ENCODE results near the gene GSN. TPM values are rescaled to one million over a fixed set of nuclear protein-coding genes. Genes with fewer than 3 reads are reported as not detected.

GSN gene
- total RNA-seq, 1 experiment from 2014 or later: 100 TPM

- H3K27me3 ChIP-seq (replicated peaks; ENCODE audit: control insufficient read depth, insufficient read depth, low read length): no peaks in the 10 kb centered on the region
- Mint-ChIP-seq H3K27ac (ENCODE audit: unreplicated experiment) (no peak overlapping the region), H3K4me1 (ENCODE audit: low read depth, unreplicated experiment) (peaks cover 31% of the 10 kb centered on the region), H3K4me3 (ENCODE audit: unreplicated experiment) (no peak overlapping the region), H3K36me3 (ENCODE audit: insufficient read depth, unreplicated experiment) (peaks cover 6% of the 10 kb centered on the region), H3K27me3 (ENCODE audit: insufficient read depth, unreplicated experiment) (no peaks in the 10 kb centered on the region), H3K9me3 (ENCODE audit: unreplicated experiment) (no peaks in the 10 kb centered on the region)
- CTCF ChIA-PET: interaction anchor here (2.1 to 2.3 kb wide), 3 partner anchors 10 to 65 kb away, joined by 8 to 31 read pairs (median 13); no protein-coding TSS in a partner anchor
- H3K36me3 ChIP-seq (ENCODE audit: control insufficient read depth, insufficient read depth, low read length): no peaks in the 10 kb centered on the region
- no peak for DNase-seq
- no peak overlapping the region for H3K4me3 ChIP-seq (ENCODE audit: low read depth, low read length)
- no peaks in the 10 kb centered on the region for H3K9me3 ChIP-seq
- POLR2A ChIA-PET: no interaction called here
- no TSS peak for BruUV-seq (replicated peaks)
- TF ChIP-seq CTCF (IDR thresholded peaks at IDR 0.05; ENCODE audit: insufficient read depth in 1 of 2, low read depth in 1 of 2, low read length in 1 of 2, severe bottlenecking in 1 of 2, unreplicated experiment in 1 of 2): no peak
- H3K4me1 ChIP-seq: peaks cover 28% of the 10 kb centered on the region
- intact Hi-C loops (cut with micrococcal nuclease; ENCODE audit: unreplicated experiment): no loop called here
These were observed 9.1 kb downstream of the GSN start for GRCh38 chr9:121277026-121277425.

- Mint-ChIP-seq H3K9me3 (ENCODE audit: unreplicated experiment) (no peaks in the 10 kb centered on the region), H3K4me3 (ENCODE audit: unreplicated experiment) (no peak overlapping the region), H3K27ac (ENCODE audit: unreplicated experiment) (no peak overlapping the region), H3K27me3 (ENCODE audit: insufficient read depth, unreplicated experiment) (no peaks in the 10 kb centered on the region), H3K4me1 (ENCODE audit: low read depth, unreplicated experiment) (peaks cover 32% of the 10 kb centered on the region), H3K36me3 (ENCODE audit: insufficient read depth, unreplicated experiment) (peaks cover 6% of the 10 kb centered on the region)
- POLR2A ChIA-PET: interaction anchor here (1.0 to 1.5 kb wide), 2 partner anchors 9 to 10 kb away, joined by 3 to 6 read pairs; no protein-coding TSS in a partner anchor
- no TSS peak for BruUV-seq (replicated peaks)
- H3K4me3 ChIP-seq (ENCODE audit: low read depth, low read length): no peak overlapping the region
- no peaks in the 10 kb centered on the region for H3K27me3 ChIP-seq (replicated peaks; ENCODE audit: control insufficient read depth, insufficient read depth, low read length)
- peaks cover 34% of the 10 kb centered on the region for H3K4me1 ChIP-seq
- CTCF ChIA-PET: interaction anchor here (0.9 to 2.3 kb wide), 9 partner anchors 9 to 107 kb away, joined by 3 to 42 read pairs (median 8); partner anchors contain the start of genes GSN and RAB14
- DNase-seq: no peak
- peaks cover 1% of the 10 kb centered on the region; the same call in 1 of the 2 replicates for H3K36me3 ChIP-seq (ENCODE audit: control insufficient read depth, insufficient read depth, low read length)
- no peak for TF ChIP-seq CTCF (IDR thresholded peaks at IDR 0.05; ENCODE audit: insufficient read depth in 1 of 2, low read depth in 1 of 2, low read length in 1 of 2, severe bottlenecking in 1 of 2, unreplicated experiment in 1 of 2)
- intact Hi-C loops (cut with micrococcal nuclease; ENCODE audit: unreplicated experiment): loop anchor here (1.0 kb wide), 4 partner anchors 10 to 123 kb away; no protein-coding TSS in a partner anchor
- H3K9me3 ChIP-seq: no peaks in the 10 kb centered on the region
These were observed 9.7 kb downstream of the GSN start for GRCh38 chr9:121277518-121278295.

- ChIA-PET POLR2A (interaction anchor here (1.0 to 1.5 kb wide), 2 partner anchors 9 to 10 kb away, joined by 3 to 6 read pairs; no protein-coding TSS in a partner anchor), CTCF (interaction anchor here (0.6 to 2.3 kb wide), 17 partner anchors 8 to 162 kb away, joined by 3 to 42 read pairs (median 5); partner anchors contain the start of genes GSN and RAB14)
- peaks cover 1% of the 10 kb centered on the region; the same call in 1 of the 2 replicates for H3K36me3 ChIP-seq (ENCODE audit: control insufficient read depth, insufficient read depth, low read length)
- peaks cover 34% of the 10 kb centered on the region for H3K4me1 ChIP-seq
- peak overlapping the region; percentile 50 for H3K4me3 Mint-ChIP-seq (ENCODE audit: unreplicated experiment)
- peak; percentile 70 to 72 for DNase-seq
- no TSS peak for BruUV-seq (replicated peaks)
- intact Hi-C loops (cut with micrococcal nuclease; ENCODE audit: unreplicated experiment): loop anchor here (1.0 kb wide), 4 partner anchors 9 to 122 kb away; no protein-coding TSS in a partner anchor
- TF ChIP-seq CTCF (IDR thresholded peaks at IDR 0.05; ENCODE audit: insufficient read depth in 1 of 2, low read depth in 1 of 2, low read length in 1 of 2, severe bottlenecking in 1 of 2, unreplicated experiment in 1 of 2): peak; percentile 84 to 88
- H3K27me3 Mint-ChIP-seq (ENCODE audit: insufficient read depth, unreplicated experiment): no peaks in the 10 kb centered on the region
- no peaks in the 10 kb centered on the region for H3K9me3 ChIP-seq
- H3K9me3 Mint-ChIP-seq (ENCODE audit: unreplicated experiment): no peaks in the 10 kb centered on the region
- H3K27me3 ChIP-seq (replicated peaks; ENCODE audit: control insufficient read depth, insufficient read depth, low read length): no peaks in the 10 kb centered on the region
- H3K4me3 ChIP-seq (ENCODE audit: low read depth, low read length): no peak overlapping the region
- H3K27ac Mint-ChIP-seq (ENCODE audit: unreplicated experiment): peak overlapping the region; percentile 79
- peaks cover 37% of the 10 kb centered on the region for H3K4me1 Mint-ChIP-seq (ENCODE audit: low read depth, unreplicated experiment)
- H3K36me3 Mint-ChIP-seq (ENCODE audit: insufficient read depth, unreplicated experiment): peaks cover 6% of the 10 kb centered on the region
These were observed 10.7 kb downstream of the GSN start for GRCh38 chr9:121278477-121279261.
